ENCODE data around the gene RIC1.

- TF ChIP-seq CTCF (IDR thresholded peaks at IDR 0.05) (no peak), POLR2A (IDR thresholded peaks at IDR 0.05) (no peak)
These were observed 155.8 kb downstream of the RIC1 start for GRCh38 chr9:5784526-5785315.
